Gastroesophageal sphincter (tissue), 3 donors: ENCODE measurements around the gene MACROD2.

Source experiments
- POLR2AphosphoS5 ChIP-seq: sonication (generic); formaldehyde crosslinking; IDR thresholded peaks from one replicate; pipeline ENCODE4 v1.6.1; 2017; ENCODE audit warnings: antibody characterized with exemption
- TF ChIP-seq, protein P1 (sequence below), 4 experiments: fragments of 200-600 bp in 2 of 4; fragments of 450-650 bp in 2 of 4; sonication (generic) in 1 of 4; IDR thresholded peaks; one replicate each; pipeline ENCODE4 v1.5.1; 2017 to 2019; ENCODE audit warnings: antibody characterized with exemption in 4 of 4, mild to moderate bottlenecking in 2 of 4, moderate library complexity in 2 of 4

DNA sequence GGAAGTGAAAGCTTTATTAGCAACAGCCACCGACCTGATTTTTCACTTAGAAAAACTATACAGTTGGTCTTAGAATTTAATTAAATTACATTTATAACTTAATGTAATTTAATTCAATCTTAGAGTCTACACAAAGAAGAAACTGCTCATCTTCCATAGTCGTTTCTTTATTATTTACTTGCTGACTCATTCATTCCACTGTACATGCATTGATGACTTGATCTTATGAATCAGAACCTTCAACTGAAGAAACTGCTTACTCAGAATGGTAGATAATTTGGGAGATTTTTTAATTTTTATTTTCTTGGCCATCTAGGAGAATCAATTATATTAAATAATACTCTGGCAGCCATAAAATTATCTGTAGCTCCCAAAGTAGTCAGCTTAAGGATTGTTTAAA lies 1363.7 kb downstream of the MACROD2 start:
- TF ChIP-seq, protein P1, sequence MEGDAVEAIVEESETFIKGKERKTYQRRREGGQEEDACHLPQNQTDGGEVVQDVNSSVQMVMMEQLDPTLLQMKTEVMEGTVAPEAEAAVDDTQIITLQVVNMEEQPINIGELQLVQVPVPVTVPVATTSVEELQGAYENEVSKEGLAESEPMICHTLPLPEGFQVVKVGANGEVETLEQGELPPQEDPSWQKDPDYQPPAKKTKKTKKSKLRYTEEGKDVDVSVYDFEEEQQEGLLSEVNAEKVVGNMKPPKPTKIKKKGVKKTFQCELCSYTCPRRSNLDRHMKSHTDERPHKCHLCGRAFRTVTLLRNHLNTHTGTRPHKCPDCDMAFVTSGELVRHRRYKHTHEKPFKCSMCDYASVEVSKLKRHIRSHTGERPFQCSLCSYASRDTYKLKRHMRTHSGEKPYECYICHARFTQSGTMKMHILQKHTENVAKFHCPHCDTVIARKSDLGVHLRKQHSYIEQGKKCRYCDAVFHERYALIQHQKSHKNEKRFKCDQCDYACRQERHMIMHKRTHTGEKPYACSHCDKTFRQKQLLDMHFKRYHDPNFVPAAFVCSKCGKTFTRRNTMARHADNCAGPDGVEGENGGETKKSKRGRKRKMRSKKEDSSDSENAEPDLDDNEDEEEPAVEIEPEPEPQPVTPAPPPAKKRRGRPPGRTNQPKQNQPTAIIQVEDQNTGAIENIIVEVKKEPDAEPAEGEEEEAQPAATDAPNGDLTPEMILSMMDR (IDR thresholded peaks at IDR 0.05), result no peak
- TF ChIP-seq POLR2AphosphoS5, result no peak
